Activated T-helper 17 cell treated with anti-CD3 and anti-CD28 coated beads, Interleukin-2, amount 50 U/mL, for 72 hours (primary cell): ENCODE measurements around the gene CALML3. TPM values are rescaled to one million over a fixed set of nuclear protein-coding genes. Genes with fewer than 3 reads are reported as not detected.

ENCODE experiments used
- ATAC-seq: fragments of 150-1000 bp; cut with Tn5 transposase; replicated peaks from 2 replicates; pipeline ENCODE4 v1.10.0; 2021; ENCODE audit warnings: mild to moderate bottlenecking, moderate library complexity
- H3K27ac Mint-ChIP-seq: one replicate; pipeline ENCODE4 v1.8.0; 2022; ENCODE audit warnings: mixed read lengths
- H3K27me3 Mint-ChIP-seq: one replicate; pipeline ENCODE4 v1.8.0; 2022; ENCODE audit warnings: mixed read lengths
- H3K36me3 Mint-ChIP-seq: one replicate; pipeline ENCODE4 v1.8.0; 2022; ENCODE audit warnings: low read depth, mild to moderate bottlenecking, mixed read lengths
- H3K4me1 Mint-ChIP-seq: one replicate; pipeline ENCODE4 v1.8.0; 2022; ENCODE audit warnings: mixed read lengths
- H3K4me3 Mint-ChIP-seq: one replicate; pipeline ENCODE4 v1.8.0; 2022; ENCODE audit warnings: mild to moderate bottlenecking, mixed read lengths
- H3K9me3 Mint-ChIP-seq: one replicate; pipeline ENCODE4 v1.8.0; 2022; ENCODE audit warnings: mixed read lengths
- total RNA-seq, 2 donors: library from RNA; stranded (reverse); gene quantifications; one replicate each; pipeline ENCODE4 v1.2.3, GENCODE V29; 2022

CALML3 gene
- total RNA-seq, 2 donors from 2014 or later, result not detected

DNA sequence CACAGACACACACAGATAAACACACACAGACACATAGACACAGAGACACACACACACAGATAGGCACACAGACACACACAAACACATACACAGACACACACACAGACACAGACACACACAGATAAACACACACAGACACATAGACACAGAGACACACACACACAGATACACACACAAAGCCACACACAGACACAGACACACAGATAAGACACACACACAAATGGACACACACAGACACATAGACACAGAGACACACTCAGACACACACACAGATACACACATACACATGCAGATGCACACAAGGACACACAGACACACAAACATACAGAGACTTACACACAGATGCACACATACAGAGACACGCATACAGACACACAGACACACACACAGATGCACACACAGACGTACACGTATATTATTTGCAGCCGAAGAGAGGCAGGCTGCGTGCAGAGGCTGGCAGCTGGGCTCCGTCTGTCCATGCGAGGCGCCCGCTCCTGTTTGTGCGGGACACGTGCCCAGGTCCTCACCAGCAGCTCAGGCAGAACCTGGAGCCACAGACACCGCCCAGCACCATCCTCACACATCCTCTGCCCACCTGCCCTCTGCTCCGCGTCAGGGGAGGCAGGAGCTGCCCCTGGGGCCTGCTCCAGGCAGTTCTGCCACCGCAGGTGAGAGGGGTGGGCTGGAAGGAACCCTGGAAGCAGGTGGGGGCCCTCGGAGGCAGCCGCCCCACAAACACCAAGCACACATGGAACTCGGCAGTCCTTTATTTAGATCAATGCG is 26.6 kb upstream of the CALML3 start:
- Mint-ChIP-seq H3K27ac (no peak overlapping the region), H3K4me3 (no peak overlapping the region), H3K36me3 (no peaks in the 10 kb centered on the region), H3K4me1 (no peaks in the 10 kb centered on the region), H3K27me3 (peaks cover 6% of the 10 kb centered on the region), H3K9me3 (no peaks in the 10 kb centered on the region)
- no peak for ATAC-seq

DNA sequence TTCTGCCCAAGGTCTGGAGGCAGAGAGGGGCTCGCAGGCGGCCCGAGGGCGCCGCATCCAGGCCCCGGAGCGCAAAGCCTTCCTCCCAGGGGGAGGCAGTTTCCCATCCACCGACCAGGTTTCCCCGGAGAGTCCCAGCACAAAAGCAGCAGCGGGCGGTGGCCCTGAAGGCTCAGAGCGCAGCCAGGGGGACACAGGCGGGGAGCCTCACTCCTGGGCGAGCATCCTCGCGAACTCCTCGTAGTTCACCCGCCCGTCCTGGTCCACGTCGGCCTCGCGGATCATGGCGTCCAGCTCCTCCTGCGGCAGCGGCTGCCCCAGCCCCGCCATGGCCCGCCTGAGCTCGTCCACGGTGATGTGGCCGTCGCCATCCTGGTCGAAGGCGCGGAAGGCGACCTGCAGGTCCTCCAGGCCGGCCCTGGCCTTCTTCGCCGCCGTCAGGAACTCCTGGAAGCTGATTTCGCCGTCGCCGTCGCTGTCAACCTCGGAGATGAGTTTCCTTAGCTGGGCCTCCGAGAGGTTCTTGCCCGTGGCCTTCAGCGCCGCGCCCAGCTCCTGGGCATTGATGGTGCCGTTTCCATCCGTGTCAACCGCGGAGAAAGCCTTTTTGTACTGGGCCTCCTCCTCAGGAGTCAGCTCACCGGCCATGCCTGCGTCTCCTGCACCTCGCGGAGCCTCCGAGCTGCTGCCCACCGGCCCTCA is 25.8 kb upstream of the CALML3 start:
- no peak for ATAC-seq
- Mint-ChIP-seq H3K9me3 (no peaks in the 10 kb centered on the region), H3K36me3 (no peaks in the 10 kb centered on the region), H3K4me3 (no peak overlapping the region), H3K27ac (no peak overlapping the region), H3K27me3 (peaks cover 10% of the 10 kb centered on the region), H3K4me1 (no peaks in the 10 kb centered on the region)

DNA sequence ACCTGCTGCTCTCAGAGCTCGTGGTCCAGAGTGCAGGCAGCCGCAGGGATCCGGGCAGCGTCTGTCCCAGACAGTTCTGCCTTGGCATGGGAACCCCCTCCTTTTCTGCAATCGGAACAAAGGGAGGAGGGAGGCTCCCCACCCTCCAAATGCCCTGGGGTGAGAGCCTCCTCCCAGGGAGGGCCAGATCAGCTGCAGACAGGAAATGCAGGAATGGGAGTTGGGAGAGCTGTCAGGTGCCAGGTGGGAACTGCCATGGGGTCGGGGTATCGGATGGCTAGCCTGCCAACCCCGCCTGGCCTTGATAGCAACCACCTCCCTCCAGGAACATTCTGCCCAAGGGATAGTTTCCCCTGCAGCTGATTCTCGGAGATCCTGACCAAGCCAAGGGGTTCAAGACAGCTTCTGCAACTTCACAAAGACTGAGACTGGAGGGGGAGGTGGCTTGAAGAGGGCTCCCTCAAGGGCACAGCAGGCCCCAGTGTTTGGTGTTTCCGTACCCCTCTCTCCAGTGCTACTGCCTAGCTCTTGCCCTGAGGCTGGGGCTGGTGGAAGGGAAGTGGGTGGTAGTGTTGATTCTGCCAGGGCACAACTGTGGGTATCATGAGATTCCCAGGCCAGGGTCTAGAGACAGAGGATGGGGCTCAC is 25.1 kb upstream of the CALML3 start, which contains the start of gene CALML5:
Gene CALML5 (minus strand): TSS at position 78 of the 648 bp plus-strand sequence. CDS start 132 bp downstream, outside the sequence.
- Mint-ChIP-seq H3K4me3 (no peak within 1 kb of the TSS), H3K27ac (no peak within 1 kb of the TSS), H3K36me3 (no peaks in the 10 kb centered on the region), H3K4me1 (no peaks in the 10 kb centered on the region), H3K27me3 (peaks cover 15% of the 10 kb centered on the region), H3K9me3 (no peaks in the 10 kb centered on the region)
- no peak for ATAC-seq

DNA sequence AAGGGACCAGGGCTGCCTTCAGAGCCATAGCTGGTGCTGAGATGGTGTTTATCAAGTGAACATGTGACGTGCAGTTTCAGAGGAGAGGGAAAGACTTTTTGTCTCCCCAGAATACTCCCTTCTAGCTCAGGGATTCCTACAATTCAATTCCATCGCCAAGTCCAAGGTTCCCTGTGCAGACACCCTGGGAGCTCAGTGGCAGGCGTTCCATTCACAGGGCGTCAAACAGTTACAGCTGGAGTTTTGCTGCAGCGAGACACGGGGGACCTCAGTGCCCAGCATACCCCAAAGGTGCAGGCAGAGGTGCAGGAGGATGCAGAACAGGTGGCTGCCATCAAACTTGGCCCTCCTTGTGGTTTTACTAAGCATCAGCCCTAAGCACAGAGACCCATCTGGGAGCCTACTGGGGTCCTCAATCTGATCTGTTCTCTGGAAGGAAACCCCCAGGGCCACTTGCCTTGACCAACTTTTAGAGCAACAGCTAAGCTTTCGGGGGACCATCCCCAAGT is 24.5 kb upstream of the CALML3 start:
- Mint-ChIP-seq H3K27me3 (peaks cover 16% of the 10 kb centered on the region), H3K9me3 (no peaks in the 10 kb centered on the region), H3K4me3 (no peak overlapping the region), H3K36me3 (no peaks in the 10 kb centered on the region), H3K27ac (no peak overlapping the region), H3K4me1 (no peaks in the 10 kb centered on the region)
- no peak for ATAC-seq

DNA sequence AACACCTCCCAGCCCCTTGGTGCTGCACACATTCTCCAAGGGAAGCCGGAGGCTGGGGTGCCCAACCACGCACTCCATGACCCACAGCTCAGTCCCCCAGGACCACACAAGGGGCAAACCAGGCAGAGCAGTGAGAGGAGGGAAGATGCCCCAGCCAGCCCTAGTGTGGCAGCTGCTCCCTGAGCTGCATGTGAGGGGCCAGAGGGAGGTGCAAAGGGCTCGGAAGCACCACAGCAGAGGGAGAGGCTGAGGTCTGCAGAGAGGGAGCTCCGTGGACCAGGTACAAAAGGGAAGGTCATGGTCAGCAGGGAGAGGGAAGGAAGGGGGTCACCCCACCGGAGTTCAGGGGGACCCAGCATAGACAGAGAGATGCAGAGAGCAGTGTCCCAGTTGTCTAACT is 23.9 kb upstream of the CALML3 start:
- H3K4me1 Mint-ChIP-seq, result no peaks in the 10 kb centered on the region
- H3K4me3 Mint-ChIP-seq, result no peak overlapping the region
- peaks cover 18% of the 10 kb centered on the region for H3K27me3 Mint-ChIP-seq
- H3K36me3 Mint-ChIP-seq, result no peaks in the 10 kb centered on the region
- no peak for ATAC-seq
- H3K27ac Mint-ChIP-seq, result no peak overlapping the region
- H3K9me3 Mint-ChIP-seq, result no peaks in the 10 kb centered on the region

DNA sequence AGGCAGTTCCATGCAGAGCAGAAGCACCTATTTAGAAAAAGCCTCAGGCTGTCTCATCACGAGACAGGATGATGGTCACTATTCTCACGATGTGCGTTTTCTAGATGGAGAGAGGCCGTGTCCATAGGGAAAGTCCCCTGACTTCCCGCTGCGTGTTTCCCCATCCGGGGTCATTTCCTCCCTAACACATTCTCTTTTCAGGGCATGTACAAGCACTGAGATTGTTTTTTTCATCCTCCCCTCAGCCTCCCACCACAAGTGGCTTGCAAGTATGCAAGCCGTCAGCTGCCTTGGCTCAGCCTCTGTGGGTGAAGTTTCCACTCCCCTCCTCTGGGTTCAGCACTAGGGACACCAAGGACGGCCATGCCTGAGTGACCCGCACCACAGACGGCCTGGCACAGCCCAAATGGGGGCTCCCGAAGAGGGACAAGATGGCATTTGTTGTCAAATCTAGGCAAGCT is 22.7 kb upstream of the CALML3 start:
- H3K27me3 Mint-ChIP-seq, result peaks cover 18% of the 10 kb centered on the region
- no peak for ATAC-seq
- no peak overlapping the region for H3K27ac Mint-ChIP-seq
- no peak overlapping the region for H3K4me3 Mint-ChIP-seq
- no peaks in the 10 kb centered on the region for H3K4me1 Mint-ChIP-seq
- H3K36me3 Mint-ChIP-seq, result no peaks in the 10 kb centered on the region
- no peaks in the 10 kb centered on the region for H3K9me3 Mint-ChIP-seq

DNA sequence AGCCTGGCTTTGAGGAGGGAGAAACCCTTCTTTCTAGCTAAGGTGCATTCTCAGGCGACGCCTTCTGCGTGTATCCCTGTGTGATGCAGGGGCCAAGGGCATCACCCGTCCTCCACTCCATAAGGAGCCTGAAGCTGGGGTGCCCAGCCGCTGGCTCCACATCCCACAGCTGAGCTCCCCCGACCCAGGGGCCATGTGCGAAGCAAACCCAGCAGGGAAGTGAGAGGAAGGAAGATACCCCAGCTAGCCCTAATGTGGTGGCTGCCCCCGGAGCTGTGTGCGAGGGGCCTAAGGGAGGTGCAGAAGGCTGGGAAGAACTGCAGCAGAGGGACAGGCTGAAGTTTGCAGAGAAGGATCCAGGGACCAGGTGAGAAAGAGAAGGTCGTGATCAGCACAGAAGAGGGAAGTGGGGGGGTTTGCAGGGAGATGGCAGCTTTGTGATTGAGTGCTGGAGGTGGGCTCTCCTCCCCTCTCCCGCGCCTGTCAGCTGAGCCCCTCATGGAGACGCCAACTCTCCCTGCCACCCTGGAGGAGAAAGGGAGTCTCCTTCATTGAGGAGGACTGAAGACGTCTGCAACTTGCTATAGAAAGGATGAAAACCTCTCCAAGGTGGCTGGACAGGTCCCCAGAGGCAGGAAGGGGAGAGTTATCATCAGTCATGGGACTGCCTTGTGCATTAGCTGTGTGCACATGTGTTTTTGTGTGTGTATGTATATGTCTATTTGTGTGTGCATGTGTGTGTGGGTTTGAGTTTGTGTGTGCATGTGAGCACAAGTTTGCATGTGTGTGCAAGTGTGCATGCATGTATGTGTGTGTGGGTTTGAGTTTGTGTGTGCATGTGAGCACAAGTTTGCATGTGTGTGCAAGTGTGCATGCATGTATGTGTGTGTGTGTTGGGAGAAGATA is 21.9 kb upstream of the CALML3 start:
- ATAC-seq, result no peak
- Mint-ChIP-seq H3K27ac (no peak overlapping the region), H3K4me3 (no peak overlapping the region), H3K9me3 (no peaks in the 10 kb centered on the region), H3K27me3 (peaks cover 18% of the 10 kb centered on the region), H3K4me1 (no peaks in the 10 kb centered on the region), H3K36me3 (no peaks in the 10 kb centered on the region)

DNA sequence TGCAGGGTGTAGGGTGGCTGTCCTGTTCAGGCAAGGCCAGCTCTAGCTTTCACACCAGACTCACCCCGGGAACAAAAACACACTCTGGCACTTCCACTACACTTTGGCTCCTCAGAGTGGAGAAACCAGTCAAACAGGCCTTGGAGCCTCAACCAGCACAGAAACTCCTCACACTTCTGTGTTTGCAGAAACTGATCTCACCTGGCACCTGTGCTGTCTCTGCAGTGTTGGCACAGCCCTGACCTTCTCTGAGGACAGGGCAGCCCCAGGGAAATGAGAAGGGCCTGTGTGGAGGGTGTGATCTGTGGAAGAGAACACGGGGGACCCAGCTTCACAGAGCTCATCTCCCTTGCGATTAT is 21.3 kb upstream of the CALML3 start:
- no peak overlapping the region for H3K4me3 Mint-ChIP-seq
- peaks cover 18% of the 10 kb centered on the region for H3K27me3 Mint-ChIP-seq
- H3K36me3 Mint-ChIP-seq, result no peaks in the 10 kb centered on the region
- H3K4me1 Mint-ChIP-seq, result no peaks in the 10 kb centered on the region
- no peak for ATAC-seq
- no peak overlapping the region for H3K27ac Mint-ChIP-seq
- no peaks in the 10 kb centered on the region for H3K9me3 Mint-ChIP-seq

DNA sequence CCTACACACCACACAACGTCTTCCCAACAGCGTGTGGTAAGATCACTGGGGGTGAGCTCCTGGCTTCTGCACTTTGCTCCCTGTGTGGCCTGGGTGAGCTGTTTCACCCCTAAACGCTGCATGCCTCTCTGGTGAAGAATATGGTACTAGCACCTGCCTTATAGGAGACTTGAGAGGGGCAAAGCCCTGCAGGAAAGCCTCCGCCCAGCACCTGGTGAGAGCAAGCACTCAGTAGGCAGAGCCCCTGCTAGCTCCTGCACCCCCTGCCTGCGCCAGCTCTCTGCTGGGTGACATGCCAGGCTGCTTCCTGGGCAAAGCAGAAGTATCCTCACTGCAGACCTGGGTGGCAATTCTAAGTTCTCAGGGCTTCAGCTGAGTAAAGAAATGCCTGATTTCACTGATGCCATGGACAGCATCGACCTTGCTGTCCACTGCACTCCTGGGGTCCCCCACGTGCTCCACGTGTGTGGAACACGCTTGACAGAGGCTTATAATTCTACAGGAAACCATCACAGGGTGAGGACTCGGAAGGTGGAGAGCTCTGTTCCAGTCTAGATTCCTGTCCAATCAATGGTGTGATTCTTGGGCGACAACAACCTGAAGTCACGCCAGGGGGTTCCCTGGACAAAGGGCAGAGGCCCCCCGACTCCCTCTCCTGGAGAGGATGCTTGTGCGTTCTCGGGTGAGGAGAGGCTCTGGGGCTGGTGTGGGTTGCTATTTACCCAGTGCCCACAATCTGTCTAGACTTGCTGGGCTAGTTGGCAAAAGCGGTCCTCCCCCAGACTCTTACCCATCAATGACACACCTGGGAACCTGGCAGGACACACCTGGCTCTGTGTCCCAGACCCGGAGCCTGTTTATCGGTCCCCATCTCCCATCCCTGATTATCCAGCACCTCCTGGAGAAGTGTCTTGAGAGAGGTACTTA is 20.4 kb upstream of the CALML3 start:
- H3K27ac Mint-ChIP-seq, result no peak overlapping the region
- H3K4me1 Mint-ChIP-seq, result no peaks in the 10 kb centered on the region
- no peaks in the 10 kb centered on the region for H3K36me3 Mint-ChIP-seq
- ATAC-seq, result no peak
- no peak overlapping the region for H3K4me3 Mint-ChIP-seq
- no peaks in the 10 kb centered on the region for H3K9me3 Mint-ChIP-seq
- H3K27me3 Mint-ChIP-seq, result peaks cover 18% of the 10 kb centered on the region

DNA sequence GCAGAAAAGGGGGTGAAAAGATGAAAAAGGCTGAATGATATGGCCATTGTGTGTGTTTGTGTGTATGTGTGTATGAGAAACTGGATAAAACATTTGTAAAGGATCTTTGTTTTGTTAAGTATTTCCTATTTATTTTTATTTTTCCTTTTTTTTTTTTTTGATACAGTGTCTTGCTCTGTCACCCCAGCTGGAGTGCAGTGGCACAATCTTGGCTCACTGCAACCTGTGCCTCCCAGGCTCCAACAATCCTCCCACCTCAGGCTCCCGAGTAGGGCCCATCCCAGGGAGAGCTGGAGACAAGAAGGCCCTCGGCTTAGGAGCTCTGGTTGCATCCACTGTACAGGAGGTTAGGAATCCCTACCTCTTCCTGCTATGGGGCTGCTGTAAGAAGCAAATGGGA is 18.5 kb upstream of the CALML3 start:
- Mint-ChIP-seq H3K27ac (no peak overlapping the region), H3K4me1 (no peaks in the 10 kb centered on the region), H3K36me3 (no peaks in the 10 kb centered on the region), H3K27me3 (peaks cover 15% of the 10 kb centered on the region), H3K4me3 (no peak overlapping the region), H3K9me3 (no peaks in the 10 kb centered on the region)
- no peak for ATAC-seq

DNA sequence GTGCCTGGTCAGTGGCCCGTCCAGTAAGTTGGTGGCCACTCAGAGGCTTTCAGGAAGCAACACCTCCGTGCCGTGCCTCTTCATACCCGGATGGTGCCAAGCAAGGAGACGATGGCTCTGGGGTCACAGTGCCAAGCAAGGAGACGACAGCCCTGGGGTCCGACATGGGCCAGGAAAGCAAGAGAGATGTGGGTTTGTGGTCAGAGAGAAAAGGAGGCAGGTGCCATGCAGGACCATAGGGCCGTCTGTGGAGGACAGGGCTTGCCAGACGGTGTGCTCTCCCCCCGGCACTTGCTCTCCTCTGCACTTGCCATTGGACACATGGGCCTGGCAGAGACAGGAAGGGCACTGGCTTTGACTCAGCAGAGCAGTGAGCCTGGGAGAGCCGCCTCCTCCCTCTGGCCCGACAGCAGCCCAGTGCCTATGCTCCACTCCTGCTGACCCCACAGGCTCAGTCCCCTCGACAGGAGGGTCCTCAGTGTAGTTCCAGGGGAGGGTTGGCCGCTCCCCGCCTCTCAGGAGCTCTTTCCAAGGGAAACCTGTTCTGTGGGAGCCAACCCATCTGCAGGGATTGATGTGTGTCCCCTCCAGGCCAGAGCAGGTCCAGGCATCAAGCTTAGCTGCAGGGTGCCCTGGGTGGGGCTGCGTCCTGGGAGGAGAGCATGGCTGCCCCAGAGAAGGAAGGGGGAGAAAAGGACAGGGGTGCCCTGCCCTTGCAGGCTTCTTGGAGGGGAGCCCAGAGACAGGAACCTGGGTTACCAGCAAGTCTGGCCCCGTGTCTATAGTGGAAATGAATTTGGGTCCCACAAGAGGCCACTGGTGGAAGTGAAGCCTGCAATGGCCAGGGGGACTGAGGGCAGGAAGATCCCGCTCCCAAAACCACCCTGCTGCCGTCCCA is 17.8 kb upstream of the CALML3 start:
- no peak overlapping the region for H3K4me3 Mint-ChIP-seq
- H3K9me3 Mint-ChIP-seq, result no peaks in the 10 kb centered on the region
- H3K27ac Mint-ChIP-seq, result no peak overlapping the region
- no peaks in the 10 kb centered on the region for H3K36me3 Mint-ChIP-seq
- peaks cover 16% of the 10 kb centered on the region for H3K27me3 Mint-ChIP-seq
- no peaks in the 10 kb centered on the region for H3K4me1 Mint-ChIP-seq
- no peak for ATAC-seq

DNA sequence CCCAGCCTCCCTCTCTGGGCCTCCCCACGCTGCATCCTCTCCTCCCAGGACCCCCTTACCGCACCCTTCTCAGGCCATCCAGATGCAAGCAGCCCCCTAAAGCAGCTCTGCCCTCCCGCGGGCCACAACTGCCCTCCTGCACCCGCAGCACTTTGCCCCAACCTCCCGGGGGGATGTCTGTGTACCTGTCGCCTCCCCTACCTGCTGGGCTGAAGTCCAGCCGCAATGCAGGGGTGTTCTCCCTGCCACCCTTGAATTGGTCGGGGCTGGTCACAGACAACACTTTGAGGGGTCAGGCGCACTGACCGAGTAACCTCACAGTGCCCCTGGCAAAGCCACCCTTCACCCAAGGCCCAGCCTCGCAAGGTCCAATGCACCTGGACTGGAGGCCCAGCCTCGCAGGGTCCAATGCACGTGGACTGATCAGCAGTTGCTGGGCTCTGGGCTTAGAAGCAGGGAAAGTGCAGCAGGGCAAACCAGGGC is 17.1 kb upstream of the CALML3 start:
- Mint-ChIP-seq H3K4me3 (no peak overlapping the region), H3K4me1 (no peaks in the 10 kb centered on the region), H3K36me3 (no peaks in the 10 kb centered on the region), H3K27ac (no peak overlapping the region), H3K9me3 (no peaks in the 10 kb centered on the region), H3K27me3 (peaks cover 21% of the 10 kb centered on the region)
- no peak for ATAC-seq
